Colonic mucosa (tissue), 4 donors: ENCODE data around the gene C21orf58. TPM values are rescaled to one million over a fixed set of nuclear protein-coding genes. Genes with fewer than 3 reads are reported as not detected.

Experiments
- DNase-seq: peaks from one replicate; pipeline ENCODE4 v3.0.0-alpha.2; 2020
- H3K27ac ChIP-seq: fragments of 200-600 bp; one replicate; pipeline ENCODE4 v1.8.0; 2021
- H3K27me3 ChIP-seq: fragments of 200-600 bp; one replicate; pipeline ENCODE4 v1.8.0; 2021
- H3K36me3 ChIP-seq: fragments of 200-600 bp; one replicate; pipeline ENCODE4 v1.8.0; 2021
- H3K4me1 ChIP-seq: fragments of 200-600 bp; one replicate; pipeline ENCODE4 v1.8.0; 2021; ENCODE audit warnings: mild to moderate bottlenecking
- H3K4me3 ChIP-seq: fragments of 200-600 bp; one replicate; pipeline ENCODE4 v1.8.0; 2021
- H3K9ac ChIP-seq, 2 donors: one replicate each; pipeline ENCODE4 v1.7.0; 2013; ENCODE audit warnings: control low read depth in 2 of 2, low read depth in 2 of 2, low read length in 2 of 2
- H3K9me3 ChIP-seq: fragments of 200-600 bp; one replicate; pipeline ENCODE4 v1.8.0; 2021
- intact Hi-C: fragments of 100-400 bp; cut with DNase I; formaldehyde crosslinking; loops from one replicate; pipeline ENCODE4 v1.14.1; 2022
- total RNA-seq, 2 donors: library from RNA; stranded (reverse); fragmentation: NEBNext Ultra II Directional in 1 of 2; extraction: Animal tissue kit (Norgen Biotek cat#: 25700) in 1 of 2; gene quantifications; one replicate each; pipeline ENCODE4 v1.2.1, GENCODE V29; 2021
- TF ChIP-seq, protein P1 (sequence below): fragments of 200-600 bp; IDR thresholded peaks from one replicate; pipeline ENCODE4 v1.8.0; 2022; ENCODE audit warnings: antibody characterized with exemption, mild to moderate bottlenecking
- donor health status: healthy.
- donor health status: DM: no; HTN: no; CAD: no.
- donor health status: DM: no; HTN: no; CAD: no.

Gene C21orf58
- total RNA-seq, 2 donors from 2014 or later, result 5.5 to 25.7 TPM

DNA sequence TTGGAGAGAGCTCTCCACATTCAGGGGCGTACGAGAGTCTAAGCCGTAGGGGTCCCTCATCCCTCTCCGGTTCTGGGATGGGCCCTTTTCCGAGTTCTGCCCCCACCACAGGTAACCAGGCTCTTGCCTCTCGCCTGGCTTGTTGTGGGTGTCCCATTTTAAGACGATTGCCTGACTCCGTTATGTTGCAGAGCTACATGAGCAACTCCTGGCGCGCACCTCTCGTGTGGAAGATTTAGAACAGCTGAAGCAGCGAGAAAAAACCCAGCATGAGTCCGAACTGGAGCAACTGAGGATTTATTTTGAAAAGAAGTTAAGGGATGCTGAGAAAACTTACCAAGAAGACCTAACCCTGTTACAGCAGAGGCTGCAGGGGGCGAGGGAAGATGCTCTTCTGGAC is 29.2 kb upstream of the C21orf58 start:
- H3K4me1 ChIP-seq, result no peaks in the 10 kb centered on the region
- H3K9me3 ChIP-seq, result no peaks in the 10 kb centered on the region
- peaks cover 34% of the 10 kb centered on the region for H3K36me3 ChIP-seq
- intact Hi-C loops, result no loop called here
- DNase-seq, result no peak
- no peak overlapping the region for H3K9ac ChIP-seq
- TF ChIP-seq, protein P1, sequence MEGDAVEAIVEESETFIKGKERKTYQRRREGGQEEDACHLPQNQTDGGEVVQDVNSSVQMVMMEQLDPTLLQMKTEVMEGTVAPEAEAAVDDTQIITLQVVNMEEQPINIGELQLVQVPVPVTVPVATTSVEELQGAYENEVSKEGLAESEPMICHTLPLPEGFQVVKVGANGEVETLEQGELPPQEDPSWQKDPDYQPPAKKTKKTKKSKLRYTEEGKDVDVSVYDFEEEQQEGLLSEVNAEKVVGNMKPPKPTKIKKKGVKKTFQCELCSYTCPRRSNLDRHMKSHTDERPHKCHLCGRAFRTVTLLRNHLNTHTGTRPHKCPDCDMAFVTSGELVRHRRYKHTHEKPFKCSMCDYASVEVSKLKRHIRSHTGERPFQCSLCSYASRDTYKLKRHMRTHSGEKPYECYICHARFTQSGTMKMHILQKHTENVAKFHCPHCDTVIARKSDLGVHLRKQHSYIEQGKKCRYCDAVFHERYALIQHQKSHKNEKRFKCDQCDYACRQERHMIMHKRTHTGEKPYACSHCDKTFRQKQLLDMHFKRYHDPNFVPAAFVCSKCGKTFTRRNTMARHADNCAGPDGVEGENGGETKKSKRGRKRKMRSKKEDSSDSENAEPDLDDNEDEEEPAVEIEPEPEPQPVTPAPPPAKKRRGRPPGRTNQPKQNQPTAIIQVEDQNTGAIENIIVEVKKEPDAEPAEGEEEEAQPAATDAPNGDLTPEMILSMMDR, result no peak
- H3K4me3 ChIP-seq, result no peak overlapping the region
- H3K27me3 ChIP-seq, result no peaks in the 10 kb centered on the region
- no peak overlapping the region for H3K27ac ChIP-seq

DNA sequence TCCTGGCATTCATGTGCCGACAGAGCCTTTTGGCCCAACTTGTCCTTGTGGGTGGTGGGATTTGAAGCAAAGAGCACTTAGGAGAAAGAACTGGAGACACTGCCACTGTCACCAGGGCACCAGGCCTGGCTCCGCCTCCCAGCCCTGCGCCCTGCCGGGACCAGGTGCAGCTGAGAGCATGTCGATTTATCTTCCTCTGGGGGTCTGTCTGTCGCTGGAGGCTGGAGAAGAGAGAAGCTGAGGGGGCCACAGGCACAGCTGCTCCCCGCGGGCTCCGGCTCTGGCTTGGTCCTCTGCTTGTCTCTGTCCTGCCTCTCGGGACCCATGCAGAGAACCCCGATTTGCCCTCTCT is 28.5 kb upstream of the C21orf58 start:
- intact Hi-C loops, result no loop called here

DNA sequence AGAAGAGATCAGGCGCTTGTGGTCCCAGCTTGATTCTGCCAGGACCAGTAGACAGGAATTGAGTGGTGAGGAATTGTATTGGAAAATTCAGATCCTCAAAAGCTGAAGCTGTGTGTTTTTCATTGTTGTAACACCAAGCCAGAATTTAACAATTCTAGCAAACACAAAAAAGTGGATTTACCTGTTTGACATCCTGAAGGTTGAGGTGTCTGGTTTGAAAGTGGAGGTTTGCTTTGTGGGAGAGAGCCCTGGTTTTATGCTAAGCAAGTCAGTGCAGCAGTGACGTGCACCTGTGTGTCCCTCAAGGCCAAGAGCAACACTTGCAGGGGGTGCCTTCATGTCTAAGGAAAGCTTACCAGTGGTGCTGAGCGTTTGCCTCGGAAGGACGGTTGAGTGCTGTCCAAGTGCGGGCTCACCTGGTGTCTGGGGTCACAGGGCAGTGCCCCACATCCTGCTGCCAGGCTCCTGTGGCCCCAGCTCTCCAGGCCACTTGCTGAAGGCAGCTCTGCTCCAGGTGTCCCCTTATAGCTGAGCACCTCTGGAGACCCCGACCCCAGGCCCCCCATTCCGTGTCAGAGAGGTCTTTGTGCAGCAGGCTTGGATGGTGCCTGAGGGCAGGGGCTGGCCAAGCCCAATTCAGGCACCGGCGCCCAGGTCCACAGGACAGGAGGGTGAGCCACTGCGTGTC is 27.9 kb upstream of the C21orf58 start:
- TF ChIP-seq, protein P1, result no peak
- DNase-seq, result no peak
- intact Hi-C loops, result no loop called here
- Histone ChIP-seq H3K9me3 (no peaks in the 10 kb centered on the region), H3K4me1 (no peaks in the 10 kb centered on the region), H3K9ac (no peak overlapping the region), H3K27me3 (no peaks in the 10 kb centered on the region), H3K4me3 (no peak overlapping the region), H3K36me3 (peaks cover 34% of the 10 kb centered on the region), H3K27ac (no peak overlapping the region)

More for the DNA sequence above, 28.5 kb upstream of the C21orf58 start:
- Histone ChIP-seq H3K27ac (no peak overlapping the region), H3K4me3 (no peak overlapping the region), H3K4me1 (no peaks in the 10 kb centered on the region), H3K27me3 (no peaks in the 10 kb centered on the region), H3K36me3 (peaks cover 34% of the 10 kb centered on the region), H3K9me3 (no peaks in the 10 kb centered on the region), H3K9ac (no peak overlapping the region)
- DNase-seq, result no peak
- TF ChIP-seq, protein P1, result no peak

DNA sequence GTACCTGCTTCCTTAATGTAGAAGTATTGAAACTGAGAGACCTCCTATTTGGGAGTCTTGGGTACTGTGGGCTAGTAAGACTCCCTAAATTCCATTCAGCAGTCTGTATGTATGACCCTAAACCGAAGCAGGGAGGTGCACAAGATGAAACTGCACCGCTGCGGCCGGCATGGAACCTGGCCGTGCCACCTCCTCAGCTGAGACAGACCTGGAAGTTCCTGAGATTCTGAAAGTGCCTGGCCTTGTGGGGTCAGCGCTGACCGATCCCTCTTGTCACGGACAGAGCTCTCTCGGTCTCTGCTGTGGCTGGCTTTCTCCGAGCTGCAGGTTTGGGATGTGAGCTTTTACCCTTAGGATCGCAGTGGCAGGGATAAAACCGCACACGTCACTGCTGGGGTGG is 27.3 kb upstream of the C21orf58 start:
- H3K4me3 ChIP-seq, result no peak overlapping the region
- H3K9ac ChIP-seq, result no peak overlapping the region
- DNase-seq, result no peak
- peaks cover 34% of the 10 kb centered on the region for H3K36me3 ChIP-seq
- TF ChIP-seq, protein P1, result no peak
- intact Hi-C loops, result no loop called here
- no peak overlapping the region for H3K27ac ChIP-seq
- H3K9me3 ChIP-seq, result no peaks in the 10 kb centered on the region
- no peaks in the 10 kb centered on the region for H3K27me3 ChIP-seq
- H3K4me1 ChIP-seq, result no peaks in the 10 kb centered on the region

DNA sequence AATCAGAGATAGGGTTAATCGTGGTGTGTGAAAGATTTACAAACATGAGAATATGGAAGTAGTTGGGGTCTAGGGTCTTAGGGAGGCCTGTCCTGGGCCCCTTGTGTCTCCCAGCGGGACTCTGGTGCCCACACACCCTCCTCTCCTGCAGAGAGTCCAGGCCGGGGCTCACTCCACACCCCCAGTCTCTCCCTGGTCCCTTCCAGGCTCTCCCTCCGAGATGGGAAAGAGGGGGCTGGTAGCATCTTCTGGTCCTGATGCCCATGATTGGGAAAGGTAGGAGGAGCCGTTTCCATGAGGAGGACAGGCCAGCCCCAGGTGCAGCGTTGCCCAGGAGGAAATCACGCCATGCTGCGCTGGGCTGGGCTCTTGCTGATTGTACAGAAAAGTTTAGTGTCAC is 26.9 kb upstream of the C21orf58 start:
- no peak overlapping the region for H3K9ac ChIP-seq
- intact Hi-C loops, result no loop called here
- H3K4me1 ChIP-seq, result no peaks in the 10 kb centered on the region
- H3K27me3 ChIP-seq, result no peaks in the 10 kb centered on the region
- H3K9me3 ChIP-seq, result no peaks in the 10 kb centered on the region
- TF ChIP-seq, protein P1, result no peak
- no peak for DNase-seq
- peaks cover 34% of the 10 kb centered on the region for H3K36me3 ChIP-seq
- H3K27ac ChIP-seq, result no peak overlapping the region
- H3K4me3 ChIP-seq, result no peak overlapping the region
